ENCODE results near the gene DNMT1.

Gene DNMT1

GRCh38 chr19:10095622-10095947, 99.2 kb downstream of the DNMT1 start:
- TF ChIP-seq, protein P1, sequence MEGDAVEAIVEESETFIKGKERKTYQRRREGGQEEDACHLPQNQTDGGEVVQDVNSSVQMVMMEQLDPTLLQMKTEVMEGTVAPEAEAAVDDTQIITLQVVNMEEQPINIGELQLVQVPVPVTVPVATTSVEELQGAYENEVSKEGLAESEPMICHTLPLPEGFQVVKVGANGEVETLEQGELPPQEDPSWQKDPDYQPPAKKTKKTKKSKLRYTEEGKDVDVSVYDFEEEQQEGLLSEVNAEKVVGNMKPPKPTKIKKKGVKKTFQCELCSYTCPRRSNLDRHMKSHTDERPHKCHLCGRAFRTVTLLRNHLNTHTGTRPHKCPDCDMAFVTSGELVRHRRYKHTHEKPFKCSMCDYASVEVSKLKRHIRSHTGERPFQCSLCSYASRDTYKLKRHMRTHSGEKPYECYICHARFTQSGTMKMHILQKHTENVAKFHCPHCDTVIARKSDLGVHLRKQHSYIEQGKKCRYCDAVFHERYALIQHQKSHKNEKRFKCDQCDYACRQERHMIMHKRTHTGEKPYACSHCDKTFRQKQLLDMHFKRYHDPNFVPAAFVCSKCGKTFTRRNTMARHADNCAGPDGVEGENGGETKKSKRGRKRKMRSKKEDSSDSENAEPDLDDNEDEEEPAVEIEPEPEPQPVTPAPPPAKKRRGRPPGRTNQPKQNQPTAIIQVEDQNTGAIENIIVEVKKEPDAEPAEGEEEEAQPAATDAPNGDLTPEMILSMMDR (IDR thresholded peaks at IDR 0.05; ENCODE audit: low read depth, low read length), result no peak
- no peak overlapping the region for H3K4me3 ChIP-seq (ENCODE audit: low read depth, low read length)
- in situ Hi-C loops (cut with HindIII; ENCODE audit: low sequenced_read_pairs), result no loop called here
- no peak for DNase-seq (ENCODE audit: low read depth, low spot score)

- in situ Hi-C loops (cut with HindIII; ENCODE audit: low sequenced_read_pairs), result no loop called here
- TF ChIP-seq, protein P1 (IDR thresholded peaks at IDR 0.05; ENCODE audit: low read depth, low read length), result no peak
- H3K4me3 ChIP-seq (ENCODE audit: low read depth, low read length), result no peak overlapping the region
- no peak for DNase-seq (ENCODE audit: low read depth, low spot score)
Observed at GRCh38 chr19:10093295-10094186, 101.2 kb downstream of the DNMT1 start.

DNA sequence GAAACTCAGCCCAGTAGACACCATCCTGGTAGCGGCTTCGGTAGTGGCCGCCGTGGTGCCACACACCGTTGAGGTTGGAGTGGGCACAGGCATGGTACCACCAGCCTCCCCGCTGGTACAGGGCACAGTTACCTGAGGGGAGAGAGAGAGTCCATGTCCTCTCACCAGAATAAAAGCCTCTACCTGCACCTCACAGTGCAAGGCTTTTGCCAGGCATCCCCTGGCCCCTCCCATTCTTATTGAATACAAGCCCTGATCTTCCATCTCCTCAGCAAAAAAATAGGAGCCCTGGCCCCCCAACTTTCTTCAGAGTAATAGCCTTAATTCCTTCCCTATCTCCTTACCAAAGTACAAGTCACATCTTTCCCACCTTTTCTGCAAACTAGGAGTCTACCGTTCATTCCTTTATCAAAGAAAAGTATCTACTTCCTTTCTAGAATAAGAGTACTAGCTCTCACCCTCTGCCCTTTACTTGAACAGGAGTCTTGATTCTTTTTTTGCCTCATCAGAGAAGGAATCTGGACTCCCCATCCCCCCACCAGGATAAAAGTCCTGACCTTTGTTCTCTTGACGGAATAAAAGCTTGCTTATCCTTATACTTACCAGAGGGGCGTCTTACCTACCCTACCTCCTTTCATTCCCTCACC, 102.0 kb downstream of the DNMT1 start:
- TF ChIP-seq, protein P1 (IDR thresholded peaks at IDR 0.05; ENCODE audit: low read depth, low read length), result no peak
- no peak for DNase-seq (ENCODE audit: low read depth, low spot score)
- in situ Hi-C loops (cut with HindIII; ENCODE audit: low sequenced_read_pairs), result no loop called here
- H3K4me3 ChIP-seq (ENCODE audit: low read depth, low read length), result no peak overlapping the region

GRCh38 chr19:10091895-10092641, 102.7 kb downstream of the DNMT1 start:
- TF ChIP-seq, protein P1 (IDR thresholded peaks at IDR 0.05; ENCODE audit: low read depth, low read length), result no peak
- DNase-seq (ENCODE audit: low read depth, low spot score), result no peak
- no peak overlapping the region for H3K4me3 ChIP-seq (ENCODE audit: low read depth, low read length)
- in situ Hi-C loops (cut with HindIII; ENCODE audit: low sequenced_read_pairs), result no loop called here

DNA sequence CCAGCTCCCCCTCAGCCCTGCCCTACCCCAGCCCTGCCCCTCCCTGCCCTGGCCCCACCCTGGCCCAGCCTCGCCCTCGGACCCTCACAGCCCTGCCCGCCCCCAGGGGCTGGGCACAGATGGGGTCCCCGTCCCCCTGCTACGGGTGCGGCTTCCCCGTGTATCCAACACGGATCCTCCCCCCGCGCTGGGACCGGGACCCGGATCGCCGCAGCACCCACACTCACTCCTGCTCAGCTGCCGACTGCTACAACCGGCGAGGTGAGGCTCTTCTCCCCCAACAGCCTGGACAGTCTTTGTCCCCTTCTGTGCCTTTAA, 103.4 kb downstream of the DNMT1 start:
- in situ Hi-C loops (cut with HindIII; ENCODE audit: low sequenced_read_pairs), result no loop called here
- no peak overlapping the region for H3K4me3 ChIP-seq (ENCODE audit: low read depth, low read length)
- TF ChIP-seq, protein P1 (IDR thresholded peaks at IDR 0.05; ENCODE audit: low read depth, low read length), result no peak
- no peak for DNase-seq (ENCODE audit: low read depth, low spot score)

GRCh38 chr19:10089801-10090375, 104.9 kb downstream of the DNMT1 start:
- TF ChIP-seq, protein P1 (IDR thresholded peaks at IDR 0.05; ENCODE audit: low read depth, low read length), result no peak
- in situ Hi-C loops (cut with HindIII; ENCODE audit: low sequenced_read_pairs), result no loop called here
- no peak overlapping the region for H3K4me3 ChIP-seq (ENCODE audit: low read depth, low read length)
- no peak for DNase-seq (ENCODE audit: low read depth, low spot score)

Measured in astrocyte of the spinal cord (primary cell).